Endothelial cell of umbilical vein (primary cell): ENCODE measurements around the gene TIAM1. TPM values are rescaled to one million over a fixed set of nuclear protein-coding genes. Genes with fewer than 3 reads are reported as not detected.

Experiments used
- BruUV-seq: library from RNA; stranded (reverse); fragments of 400-500 nt; replicated peaks from 2 replicates; lab custom pipeline; 2021; lab: Mats Ljungman, UMichigan
- CTCF ChIA-PET: fragments of 300-600, 350-600 bp; sonication (Branson Sonifier 250); formaldehyde crosslinking; loops from one replicate; lab custom pipeline; 2021; ENCODE audit warnings: antibody characterized with exemption, inconsistent platforms; lab: Charles Lee
- POLR2A ChIA-PET: fragments of 300-600, 350-600 bp; sonication (Branson Sonifier 250); formaldehyde crosslinking; loops from one replicate; lab custom pipeline; 2021; ENCODE audit warnings: antibody characterized with exemption, inconsistent platforms; lab: Charles Lee
- DNase-seq: peaks from one replicate; pipeline ENCODE4 v3.0.0-alpha.2; 2011; ENCODE audit warnings: low read depth, low spot score
- FAIRE-seq: peaks from 2 replicates; lab custom pipeline; 2011; peaks lifted over from hg19 to GRCh38; lab: Jason Lieb, UNC
- H2AFZ ChIP-seq: 2 replicates; pipeline ENCODE4 v1.6.0; 2012; ENCODE audit warnings: low read depth, low read length, control low read depth, inconsistent platforms
- H3K27ac ChIP-seq: 2 replicates; pipeline ENCODE4 v1.5.1; 2011; ENCODE audit warnings: low read depth, mild to moderate bottlenecking, control low read depth, low read length, moderate library complexity; ENCODE audit not compliant: insufficient read depth
- H3K27me3 ChIP-seq, 2 experiments: 2 replicates each; pipeline versions ENCODE4 v1.6.0 to v1.6.1; 2011; ENCODE audit warnings: low read length in 2 of 2, mixed read lengths in 1 of 2; ENCODE audit not compliant: control insufficient read depth in 2 of 2, insufficient read depth in 2 of 2
- H3K36me3 ChIP-seq, 2 experiments: 2 replicates in 1 of 2; 3 replicates in 1 of 2; pipeline ENCODE4 v1.5.1; 2011; ENCODE audit warnings: low read length in 2 of 2, mild to moderate bottlenecking in 1 of 2, moderate library complexity in 1 of 2; ENCODE audit not compliant: control insufficient read depth in 2 of 2, insufficient read depth in 2 of 2; ENCODE audit errors: extremely low read depth in 1 of 2
- H3K4me1 ChIP-seq: 3 replicates; pipeline ENCODE4 v1.5.1; 2011; ENCODE audit warnings: mild to moderate bottlenecking, low read length; ENCODE audit not compliant: control insufficient read depth, insufficient read depth; ENCODE audit errors: extremely low read depth
- H3K4me2 ChIP-seq: 2 replicates; pipeline ENCODE4 v1.6.1; 2011; ENCODE audit warnings: low read length, control low read depth, mixed read lengths; ENCODE audit not compliant: insufficient read depth
- H3K4me3 ChIP-seq, 3 experiments: fragments of 200-600 bp in 1 of 3; sonication (generic), shearing (Covaris generic) in 1 of 3; replicated peaks in 1 of 3; 2 replicates each; pipeline ENCODE4 v1.5.1; 2011 to 2016; ENCODE audit warnings: control low read depth in 3 of 3, low read length in 3 of 3, mild to moderate bottlenecking in 2 of 3, inconsistent platforms in 1 of 3, low read depth in 1 of 3, moderate library complexity in 1 of 3; ENCODE audit not compliant: insufficient read depth in 1 of 3
- H3K79me2 ChIP-seq: 2 replicates; pipeline ENCODE4 v1.6.0; 2012; ENCODE audit warnings: low read length, inconsistent platforms; ENCODE audit not compliant: control insufficient read depth, insufficient read depth
- H3K9ac ChIP-seq: replicated peaks from 2 replicates; pipeline ENCODE3; 2011; ENCODE audit warnings: low read length, control low read depth; ENCODE audit not compliant: insufficient read depth; ENCODE audit errors: extremely low read depth
- H3K9me1 ChIP-seq: replicated peaks from 3 replicates; pipeline ENCODE4 v1.6.0; 2011; ENCODE audit warnings: mild to moderate bottlenecking, low read length; ENCODE audit not compliant: control insufficient read depth, insufficient read depth; ENCODE audit errors: extremely low read depth
- H3K9me3 ChIP-seq: replicated peaks from 2 replicates; pipeline ENCODE4 v1.5.1; 2012; ENCODE audit warnings: low read length, inconsistent platforms; ENCODE audit not compliant: control insufficient read depth, insufficient read depth
- H4K20me1 ChIP-seq: replicated peaks from 2 replicates; pipeline ENCODE3; 2011; ENCODE audit warnings: mild to moderate bottlenecking, low read length; ENCODE audit not compliant: control insufficient read depth, insufficient read depth; ENCODE audit errors: extremely low read depth
- EZH2 ChIP-seq: IDR thresholded peaks from 2 replicates; pipeline ENCODE4 v1.6.1; 2012; ENCODE audit warnings: borderline replicate concordance, low read depth, mild to moderate bottlenecking, moderate library complexity, low read length, inconsistent platforms; ENCODE audit not compliant: severe bottlenecking
- FOS ChIP-seq: IDR thresholded peaks from 2 replicates; pipeline ENCODE4 v1.6.1; 2011; ENCODE audit warnings: mild to moderate bottlenecking, low read length, moderate library complexity, borderline replicate concordance; ENCODE audit not compliant: insufficient read depth
- GATA2 ChIP-seq: IDR thresholded peaks from 2 replicates; pipeline ENCODE4 v1.7.0; 2011; ENCODE audit warnings: low read depth, mild to moderate bottlenecking, moderate library complexity, mixed read lengths, low read length; ENCODE audit not compliant: insufficient read length, insufficient read depth
- JUN ChIP-seq: IDR thresholded peaks from 2 replicates; pipeline ENCODE4 v1.6.1; 2011; ENCODE audit warnings: borderline replicate concordance, low read depth; ENCODE audit not compliant: insufficient read length, insufficient read depth
- MYC ChIP-seq: IDR thresholded peaks from one replicate; pipeline ENCODE4 v1.6.1; 2011; ENCODE audit warnings: mild to moderate bottlenecking, low read depth, low read length
- POLR2A ChIP-seq: IDR thresholded peaks from 2 replicates; pipeline ENCODE4 v1.6.1; 2012; ENCODE audit warnings: low read depth, mild to moderate bottlenecking, control low read depth, low read length
- POLR2AphosphoS5 ChIP-seq: IDR thresholded peaks from 2 replicates; pipeline ENCODE4 v1.6.1; 2012; ENCODE audit warnings: low read depth, mild to moderate bottlenecking, control low read depth, low read length, moderate library complexity; ENCODE audit not compliant: insufficient read depth
- dilution Hi-C: fragments of 300-500 bp; cut with MboI; formaldehyde crosslinking; loops from one replicate; pipeline ENCODE4 v1.15.0; 2019; ENCODE audit warnings: low sequenced_read_pairs; ENCODE audit not compliant: extremely low pct_ligation_motif_present
- intact Hi-C: fragments of 100-400 bp; cut with micrococcal nuclease; formaldehyde crosslinking; loops from one replicate; pipeline ENCODE4 v1.10.0; 2022
- polyA plus RNA-seq, 4 experiments: library from polyadenylated mRNA; depleted of rRNA in 3 of 4; stranded (reverse) in 3 of 4; unstranded in 1 of 4; fragments of >200 nt; gene quantifications; 2 replicates each; pipeline versions ENCODE4 v1.2.1 to v1.2.3, GENCODE V29; 2011 to 2012; ENCODE audit warnings: missing spikeins in 1 of 4
- total RNA-seq: library from RNA; stranded (reverse); gene quantifications from 2 replicates; pipeline ENCODE4 v1.2.3, GENCODE V29; 2021
- TF ChIP-seq, protein P1 (sequence below), 2 donors: IDR thresholded peaks; 1 replicate in 1 of 2; 2 replicates in 1 of 2; pipeline ENCODE4 v1.5.1; 2011; ENCODE audit warnings: low read length in 2 of 2, mild to moderate bottlenecking in 2 of 2, moderate library complexity in 2 of 2, control low read depth in 1 of 2, inconsistent platforms in 1 of 2, low read depth in 1 of 2; ENCODE audit not compliant: insufficient read depth in 1 of 2; ENCODE audit errors: extremely low read depth in 1 of 2
- TF ChIP-seq, protein P2 (sequence below): IDR thresholded peaks from 2 replicates; pipeline ENCODE4 v1.6.1; 2011; ENCODE audit not compliant: insufficient read depth, insufficient read length

TIAM1 gene
- total and polyA plus RNA-seq, 2 donors (not counting 3 experiments of a cell fraction or from before 2014, with no cell fraction given): 0.21 to 0.86 TPM

DNA sequence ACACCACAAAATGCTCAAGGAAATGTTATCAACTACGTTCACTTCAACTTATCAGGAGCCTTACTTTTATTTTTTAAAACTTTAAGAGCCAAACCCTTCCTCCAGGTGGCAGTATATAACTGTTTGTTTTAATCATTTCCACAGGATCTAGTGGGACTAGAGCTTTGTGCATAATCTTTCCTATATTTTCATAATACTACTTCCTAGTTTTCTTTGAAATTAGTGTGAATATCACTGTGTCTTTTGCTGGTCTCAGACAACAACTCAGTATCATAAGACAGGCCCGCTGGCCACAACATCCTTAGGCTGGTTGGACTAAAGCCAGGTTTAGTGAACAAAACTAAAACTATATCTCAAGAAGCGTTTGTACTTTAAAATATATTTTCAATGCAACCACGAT, 145.5 kb downstream of the TIAM1 start:
- POLR2A ChIA-PET: no interaction called here
- Histone ChIP-seq H3K4me1 (no peaks in the 10 kb centered on the region), H3K27ac (no peak overlapping the region), H2AFZ (no peak overlapping the region), H3K79me2 (no peaks in the 10 kb centered on the region), H3K9me1 (no peaks in the 10 kb centered on the region), H3K4me2 (no peak overlapping the region), H3K27me3 (no peaks in the 10 kb centered on the region), H3K4me3 (no peak overlapping the region), H3K9ac (no peak overlapping the region), H3K9me3 (no peaks in the 10 kb centered on the region), H3K36me3 (no peaks in the 10 kb centered on the region), H4K20me1 (no peaks in the 10 kb centered on the region)
- CTCF ChIA-PET: interaction anchor here (0.6 to 3.5 kb wide), 14 partner anchors 16 to 667 kb away, joined by 3 to 93 read pairs (median 3); no protein-coding TSS in a partner anchor
- FAIRE-seq (no peak), DNase-seq (peak; percentile 49)
- dilution Hi-C loops: no loop called here
- no TSS peak for BruUV-seq
- intact Hi-C loops: loop anchor here (1.0 kb wide), 2 partner anchors 382 to 406 kb away; no protein-coding TSS in a partner anchor
- TF ChIP-seq POLR2A: no peak
- TF ChIP-seq, protein P1, sequence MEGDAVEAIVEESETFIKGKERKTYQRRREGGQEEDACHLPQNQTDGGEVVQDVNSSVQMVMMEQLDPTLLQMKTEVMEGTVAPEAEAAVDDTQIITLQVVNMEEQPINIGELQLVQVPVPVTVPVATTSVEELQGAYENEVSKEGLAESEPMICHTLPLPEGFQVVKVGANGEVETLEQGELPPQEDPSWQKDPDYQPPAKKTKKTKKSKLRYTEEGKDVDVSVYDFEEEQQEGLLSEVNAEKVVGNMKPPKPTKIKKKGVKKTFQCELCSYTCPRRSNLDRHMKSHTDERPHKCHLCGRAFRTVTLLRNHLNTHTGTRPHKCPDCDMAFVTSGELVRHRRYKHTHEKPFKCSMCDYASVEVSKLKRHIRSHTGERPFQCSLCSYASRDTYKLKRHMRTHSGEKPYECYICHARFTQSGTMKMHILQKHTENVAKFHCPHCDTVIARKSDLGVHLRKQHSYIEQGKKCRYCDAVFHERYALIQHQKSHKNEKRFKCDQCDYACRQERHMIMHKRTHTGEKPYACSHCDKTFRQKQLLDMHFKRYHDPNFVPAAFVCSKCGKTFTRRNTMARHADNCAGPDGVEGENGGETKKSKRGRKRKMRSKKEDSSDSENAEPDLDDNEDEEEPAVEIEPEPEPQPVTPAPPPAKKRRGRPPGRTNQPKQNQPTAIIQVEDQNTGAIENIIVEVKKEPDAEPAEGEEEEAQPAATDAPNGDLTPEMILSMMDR (IDR thresholded peaks at IDR 0.05; ENCODE audit: extremely low read depth in 1 of 2, insufficient read depth in 1 of 2, low read depth in 1 of 2, low read length in 2 of 2): peak in 1 of 2 donors; percentile 18

DNA sequence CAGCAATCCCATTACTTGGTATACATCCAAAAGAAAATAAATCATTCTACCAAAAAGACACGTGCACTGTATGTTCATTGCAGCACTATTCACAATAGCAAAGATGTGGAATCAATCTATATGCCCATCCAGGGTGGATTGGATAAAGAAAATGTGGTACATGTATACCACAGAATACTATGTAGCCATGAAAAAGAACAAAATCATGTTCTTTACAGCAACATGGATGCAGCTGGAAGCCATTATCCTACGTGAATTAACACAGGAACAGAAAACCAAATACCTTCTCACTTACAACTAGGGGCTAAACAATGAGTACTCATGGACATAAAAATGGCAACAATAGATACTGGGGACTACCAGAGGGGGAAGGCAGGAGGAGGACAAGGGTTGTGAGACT, 147.3 kb downstream of the TIAM1 start:
- intact Hi-C loops: no loop called here
- H3K9me1 ChIP-seq: no peaks in the 10 kb centered on the region
- H3K79me2 ChIP-seq: no peaks in the 10 kb centered on the region
- CTCF ChIA-PET: interaction anchor here (1.1 kb wide), 1 partner anchor 385 kb away, joined by 3 read pairs; no protein-coding TSS in a partner anchor
- no peaks in the 10 kb centered on the region for H3K27me3 ChIP-seq
- no peak overlapping the region for H3K27ac ChIP-seq
- no peak overlapping the region for H3K4me2 ChIP-seq
- FAIRE-seq (no peak), DNase-seq (no peak)
- POLR2A ChIA-PET: no interaction called here
- BruUV-seq: no TSS peak
- no peak overlapping the region for H3K9ac ChIP-seq
- dilution Hi-C loops: no loop called here
- TF ChIP-seq POLR2AphosphoS5 (no peak), FOS (no peak), JUN (no peak), GATA2 (no peak), EZH2 (no peak), POLR2A (no peak), MYC (no peak)
- TF ChIP-seq, protein P2, sequence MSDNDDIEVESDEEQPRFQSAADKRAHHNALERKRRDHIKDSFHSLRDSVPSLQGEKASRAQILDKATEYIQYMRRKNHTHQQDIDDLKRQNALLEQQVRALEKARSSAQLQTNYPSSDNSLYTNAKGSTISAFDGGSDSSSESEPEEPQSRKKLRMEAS: no peak
- TF ChIP-seq, protein P1 (IDR thresholded peaks at IDR 0.05; ENCODE audit: extremely low read depth in 1 of 2, insufficient read depth in 1 of 2, low read depth in 1 of 2, low read length in 2 of 2): no peak
- no peaks in the 10 kb centered on the region for H4K20me1 ChIP-seq
- H3K36me3 ChIP-seq: no peaks in the 10 kb centered on the region
- no peaks in the 10 kb centered on the region for H3K4me1 ChIP-seq
- no peak overlapping the region for H3K4me3 ChIP-seq
- no peaks in the 10 kb centered on the region for H3K9me3 ChIP-seq
- H2AFZ ChIP-seq: no peak overlapping the region
